Osteocyte (in vitro differentiated cells): ENCODE data around the gene VIPR2. TPM values are rescaled to one million over a fixed set of nuclear protein-coding genes. Genes with fewer than 3 reads are reported as not detected.
"Not testable (repeated sequence)": the region's sequence is repeated elsewhere in the genome, so short reads cannot be mapped to it uniquely, and the experiment has no call there.

ENCODE experiments used
- DNase-seq: peaks from one replicate; pipeline ENCODE4 v3.0.0; 2021; ENCODE audit warnings: mixed read lengths; ENCODE audit not compliant: unreplicated experiment; ENCODE audit errors: extremely low spot score
- H3K27ac Mint-ChIP-seq: one replicate; pipeline ENCODE4 v1.8.0; 2021; ENCODE audit warnings: mild to moderate bottlenecking, mixed read lengths; ENCODE audit not compliant: unreplicated experiment
- H3K27me3 Mint-ChIP-seq: one replicate; pipeline ENCODE4 v1.8.0; 2021; ENCODE audit warnings: mixed read lengths; ENCODE audit not compliant: unreplicated experiment
- H3K36me3 Mint-ChIP-seq: one replicate; pipeline ENCODE4 v1.8.0; 2021; ENCODE audit warnings: mixed read lengths; ENCODE audit not compliant: unreplicated experiment
- H3K4me1 Mint-ChIP-seq: one replicate; pipeline ENCODE4 v1.8.0; 2021; ENCODE audit warnings: mixed read lengths; ENCODE audit not compliant: unreplicated experiment
- H3K4me3 Mint-ChIP-seq: one replicate; pipeline ENCODE4 v1.8.0; 2021; ENCODE audit warnings: mild to moderate bottlenecking, moderate library complexity, mixed read lengths; ENCODE audit not compliant: unreplicated experiment
- H3K9me3 Mint-ChIP-seq: one replicate; pipeline ENCODE4 v1.8.0; 2021; ENCODE audit warnings: mixed read lengths; ENCODE audit not compliant: unreplicated experiment
- CTCF ChIP-seq: fragments of 200-600 bp; sonication (generic); IDR thresholded peaks from 2 replicates; pipeline ENCODE4 v1.5.0; 2021; ENCODE audit warnings: antibody characterized with exemption, mild to moderate bottlenecking, moderate library complexity
- total RNA-seq: library from RNA; stranded (reverse); gene quantifications from 2 replicates; pipeline ENCODE4 v1.2.1, GENCODE V29; 2021

The VIPR2 gene
- total RNA-seq, 1 donor from 2014 or later: 0.19 TPM

- no peak for TF ChIP-seq CTCF
- Mint-ChIP-seq H3K4me1 (no peaks in the 10 kb centered on the region), H3K27ac (no peak overlapping the region), H3K4me3 (no peak overlapping the region), H3K36me3 (no peaks in the 10 kb centered on the region), H3K9me3 (peaks cover 6% of the 10 kb centered on the region), H3K27me3 (no peaks in the 10 kb centered on the region)
- DNase-seq: no peak
These were observed 155.7 kb downstream of the VIPR2 start for GRCh38 chr7:158988996-158989395.

GRCh38 chr7:158988302-158988862 is 156.3 kb downstream of the VIPR2 start:
- Mint-ChIP-seq H3K4me3 (no peak overlapping the region), H3K27me3 (no peaks in the 10 kb centered on the region), H3K36me3 (no peaks in the 10 kb centered on the region), H3K27ac (no peak overlapping the region), H3K9me3 (peaks cover 6% of the 10 kb centered on the region), H3K4me1 (no peaks in the 10 kb centered on the region)
- no peak for DNase-seq
- no peak for TF ChIP-seq CTCF

- TF ChIP-seq CTCF: no peak
- H3K27me3 Mint-ChIP-seq: no peaks in the 10 kb centered on the region
- H3K36me3 Mint-ChIP-seq: no peaks in the 10 kb centered on the region
- no peak overlapping the region for H3K27ac Mint-ChIP-seq
- H3K4me1 Mint-ChIP-seq: no peaks in the 10 kb centered on the region
- H3K9me3 Mint-ChIP-seq: peaks cover 6% of the 10 kb centered on the region
- no peak overlapping the region for H3K4me3 Mint-ChIP-seq
- no peak for DNase-seq
These were observed 157.0 kb downstream of the VIPR2 start for GRCh38 chr7:158987691-158988090.

- Mint-ChIP-seq H3K4me1 (no peaks in the 10 kb centered on the region), H3K9me3 (peaks cover 6% of the 10 kb centered on the region), H3K27me3 (no peaks in the 10 kb centered on the region), H3K36me3 (no peaks in the 10 kb centered on the region), H3K4me3 (no peak overlapping the region), H3K27ac (no peak overlapping the region)
- no peak for TF ChIP-seq CTCF
- no peak for DNase-seq
These were observed 159.1 kb downstream of the VIPR2 start for GRCh38 chr7:158985583-158985982.

GRCh38 chr7:158984007-158984406 is 160.7 kb downstream of the VIPR2 start:
- DNase-seq, H3K4me3 Mint-ChIP-seq, H3K4me1 Mint-ChIP-seq, H3K27ac Mint-ChIP-seq, H3K9me3 Mint-ChIP-seq, H3K36me3 Mint-ChIP-seq, H3K27me3 Mint-ChIP-seq: not testable (repeated sequence)

GRCh38 chr7:158982080-158982479 is 162.6 kb downstream of the VIPR2 start:
- DNase-seq, H3K27me3 Mint-ChIP-seq, H3K4me3 Mint-ChIP-seq, H3K36me3 Mint-ChIP-seq, H3K9me3 Mint-ChIP-seq, H3K27ac Mint-ChIP-seq, H3K4me1 Mint-ChIP-seq: not testable (repeated sequence)
